ENCODE data around the gene GUCA2B. TPM values are rescaled to one million over a fixed set of nuclear protein-coding genes. Genes with fewer than 3 reads are reported as not detected.

The GUCA2B gene
- total and polyA plus RNA-seq, 7 donors: 0.06 TPM; not detected in 6

DNA sequence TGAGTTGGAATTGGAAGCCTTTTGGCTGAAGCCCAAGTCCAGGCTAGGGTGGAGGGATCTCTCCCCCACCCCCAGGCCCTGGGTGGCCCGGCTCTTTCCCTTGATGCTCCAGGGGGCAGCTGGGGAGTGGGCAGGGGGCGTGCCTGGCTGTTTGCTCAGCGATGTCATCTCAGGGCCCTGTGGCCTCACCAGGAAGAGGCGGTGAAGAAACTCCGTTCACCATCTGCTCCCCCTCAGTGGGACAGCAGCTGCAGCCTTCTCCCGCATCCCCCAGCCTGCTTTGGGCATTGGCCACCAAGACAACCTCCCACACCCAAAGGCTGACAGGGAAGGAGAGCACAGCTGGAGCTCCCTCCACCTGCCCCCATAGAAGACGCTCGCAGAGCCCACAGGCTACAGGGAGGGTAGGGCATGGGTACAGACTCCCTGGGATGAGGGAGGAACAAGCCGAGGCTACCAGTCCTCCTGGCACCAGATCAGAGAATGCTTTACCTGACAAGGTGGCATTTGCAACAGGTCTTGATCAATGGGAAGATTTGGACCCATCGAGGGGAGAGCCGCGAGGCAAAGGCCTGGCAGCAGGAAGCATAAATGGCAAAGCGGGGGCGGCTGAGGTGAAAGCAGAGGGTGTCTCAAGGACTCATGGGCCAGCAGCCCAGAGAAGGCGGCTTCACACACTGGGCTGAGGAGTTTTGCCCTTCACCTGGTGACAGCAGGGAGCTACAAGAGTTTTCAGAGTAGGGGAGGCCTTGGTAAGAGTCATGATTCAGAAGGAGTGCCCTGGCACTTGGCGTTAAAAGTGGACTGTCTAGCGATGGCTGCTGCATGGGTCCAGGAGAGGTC, 17.8 kb downstream of the GUCA2B start:
- no peak for TF ChIP-seq CTCF (IDR thresholded peaks at IDR 0.05)
- 46 to 61% (median 54%) methylated on average over 17 of the region's 17 CpGs for WGBS, 3 donors
- Histone ChIP-seq H3K27ac (no peak overlapping the region), H3K4me3 (no peak overlapping the region), H3K27me3 (ENCODE audit: insufficient read depth in 3 of 3, low read length in 2 of 3) (no peaks in the 10 kb centered on the region), H3K4me1 (peaks cover 21% of the 10 kb centered on the region), H3K36me3 (ENCODE audit: insufficient read depth in 1 of 2, low read depth in 1 of 2) (no peaks in the 10 kb centered on the region), H3K9me3 (no peaks in the 10 kb centered on the region)
- ATAC-seq (no peak), DNase-seq (no peak)
- intact Hi-C loops (cut with DNase I): loop anchor here (5.0 to 10.0 kb wide), 6 partner anchors 141 to 599 kb away; partner anchors contain the start of genes FOXJ3 (in 2 of the 2), PPCS (in 1 of the 2) and ZMYND12 (in 1 of the 2)

- Histone ChIP-seq H3K36me3 (ENCODE audit: insufficient read depth in 1 of 2, low read depth in 1 of 2) (no peaks in the 10 kb centered on the region), H3K4me1 (peaks cover 21% of the 10 kb centered on the region), H3K4me3 (no peak overlapping the region), H3K27ac (no peak overlapping the region), H3K9me3 (no peaks in the 10 kb centered on the region), H3K27me3 (ENCODE audit: insufficient read depth in 3 of 3, low read length in 2 of 3) (no peaks in the 10 kb centered on the region)
- WGBS, 3 donors: 67 to 72% (median 69%) methylated on average over 6 of the region's 6 CpGs
- no peak for TF ChIP-seq CTCF (IDR thresholded peaks at IDR 0.05)
- intact Hi-C loops (cut with DNase I): loop anchor here (2.0 to 10.0 kb wide), 7 partner anchors 141 to 599 kb away; partner anchors contain the start of genes FOXJ3 (in 2 of the 2), PPCS (in 1 of the 2) and ZMYND12 (in 1 of the 2)
- no peak for DNase-seq
- no peak for ATAC-seq
Observed at GRCh38 chr1:42171679-42172266, 18.6 kb downstream of the GUCA2B start.

DNA sequence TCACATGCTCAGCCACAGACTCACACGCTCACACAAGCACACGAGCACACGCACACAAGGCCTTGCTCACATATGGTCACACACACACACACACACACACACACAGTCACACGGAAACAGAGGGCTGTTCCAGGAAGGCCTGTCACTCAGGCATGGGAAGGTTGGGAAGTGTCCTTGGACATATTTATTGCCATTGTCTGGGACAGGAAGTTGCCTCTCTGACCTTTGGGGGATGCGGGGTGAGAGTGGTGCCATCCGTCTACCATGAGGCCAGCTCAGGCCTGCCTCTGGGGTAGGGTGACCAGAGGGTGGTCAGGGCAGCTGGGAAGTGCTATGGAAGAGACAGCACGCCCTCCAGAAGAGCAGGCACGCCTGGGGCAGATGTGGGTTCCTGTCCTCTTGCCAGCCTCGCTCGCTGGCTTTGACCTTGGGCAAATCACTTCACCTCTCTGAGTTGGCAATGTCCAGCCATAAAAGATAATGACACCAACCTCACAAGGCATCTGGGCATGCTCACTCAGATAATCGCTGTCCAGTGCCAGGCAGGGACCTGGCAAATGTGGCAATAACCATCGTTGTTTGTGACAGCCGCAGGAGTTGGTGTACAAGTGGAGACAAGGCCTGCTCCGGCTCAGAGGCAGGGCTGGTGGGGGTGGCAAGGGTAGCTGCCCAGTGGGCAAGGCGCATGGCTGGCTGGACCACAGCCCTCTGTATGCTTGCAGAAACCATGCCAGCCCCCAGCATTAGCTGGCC, 19.3 kb downstream of the GUCA2B start:
- TF ChIP-seq CTCF (IDR thresholded peaks at IDR 0.05): no peak
- Histone ChIP-seq H3K4me1 (peaks cover 21% of the 10 kb centered on the region), H3K27me3 (ENCODE audit: insufficient read depth in 3 of 3, low read length in 2 of 3) (no peaks in the 10 kb centered on the region), H3K27ac (peak overlapping the region; percentile 11), H3K36me3 (ENCODE audit: insufficient read depth in 1 of 2, low read depth in 1 of 2) (no peaks in the 10 kb centered on the region), H3K9me3 (no peaks in the 10 kb centered on the region), H3K4me3 (no peak overlapping the region)
- no peak for DNase-seq
- 36 to 37% (median 36%) methylated on average over 15 of the region's 15 CpGs for WGBS, 3 donors
- intact Hi-C loops (cut with DNase I): loop anchor here (2.0 to 10.0 kb wide), 7 partner anchors 140 to 600 kb away; partner anchors contain the start of genes FOXJ3 (in 2 of the 2), PPCS (in 1 of the 2) and ZMYND12 (in 1 of the 2)
- ATAC-seq: peak; percentile 50 to 62 (median 58)

- Histone ChIP-seq H3K36me3 (ENCODE audit: insufficient read depth in 1 of 2, low read depth in 1 of 2) (peaks cover under 1 to 2% of the 10 kb centered on the region in 2 donors), H3K4me1 (peaks cover 21% of the 10 kb centered on the region), H3K27ac (no peak overlapping the region), H3K27me3 (ENCODE audit: insufficient read depth in 3 of 3, low read length in 2 of 3) (no peaks in the 10 kb centered on the region), H3K9me3 (no peaks in the 10 kb centered on the region), H3K4me3 (no peak overlapping the region)
- ATAC-seq (peak; percentile 76 to 88 (median 80)), DNase-seq (peak; percentile 64 to 78)
- intact Hi-C loops (cut with DNase I): loop anchor here (2.0 to 10.0 kb wide), 7 partner anchors 139 to 601 kb away; partner anchors contain the start of genes FOXJ3 (in 2 of the 2), PPCS (in 1 of the 2) and ZMYND12 (in 1 of the 2)
- 26 to 32% (median 29%) methylated on average over 9 of the region's 9 CpGs for WGBS, 3 donors
- peak; percentile 96 for TF ChIP-seq CTCF (IDR thresholded peaks at IDR 0.05)
Observed at GRCh38 chr1:42173155-42173933, 20.1 kb downstream of the GUCA2B start.
